Fibroblast of lung (primary cell): ENCODE results near the gene BPGM. TPM values are rescaled to one million over a fixed set of nuclear protein-coding genes. Genes with fewer than 3 reads are reported as not detected.

ENCODE experiments used
- DNase-seq, 2 donors: peaks; one replicate each; pipeline versions ENCODE4 v3.0.0 to v3.0.0-alpha.2; 2010; ENCODE audit warnings: low read depth in 2 of 2
- H2AFZ ChIP-seq: 2 replicates; pipeline ENCODE4 v1.5.1; 2012; ENCODE audit warnings: low read length, control low read depth, inconsistent platforms
- H3K27ac ChIP-seq: 2 replicates; pipeline ENCODE4 v1.5.1; 2011; ENCODE audit warnings: low read length, control low read depth; ENCODE audit not compliant: insufficient read depth
- H3K27me3 ChIP-seq: 2 replicates; pipeline ENCODE4 v1.5.1; 2011; ENCODE audit warnings: mild to moderate bottlenecking, low read length; ENCODE audit not compliant: control insufficient read depth, insufficient read depth
- H3K36me3 ChIP-seq: 2 replicates; pipeline ENCODE4 v1.5.1; 2011; ENCODE audit warnings: low read length; ENCODE audit not compliant: control insufficient read depth, insufficient read depth
- H3K4me1 ChIP-seq: 2 replicates; pipeline ENCODE4 v1.5.1; 2011; ENCODE audit warnings: low read length; ENCODE audit not compliant: control insufficient read depth, insufficient read depth; ENCODE audit errors: extremely low read depth
- H3K4me2 ChIP-seq: 2 replicates; pipeline ENCODE4 v1.5.1; 2011; ENCODE audit warnings: low read length, control low read depth; ENCODE audit not compliant: insufficient read depth; ENCODE audit errors: extremely low read depth
- H3K4me3 ChIP-seq, 4 experiments: fragments of 200-600 bp in 1 of 4; sonication (generic) in 1 of 4; replicated peaks in 1 of 4; 2 replicates each; pipeline ENCODE4 v1.5.1; 2011 to 2016; ENCODE audit warnings: low read length in 4 of 4, low read depth in 3 of 4, mild to moderate bottlenecking in 3 of 4, control low read depth in 2 of 4, inconsistent platforms in 1 of 4, mixed read lengths in 1 of 4; ENCODE audit not compliant: insufficient read depth in 1 of 4; ENCODE audit errors: control extremely low read depth in 1 of 4
- H3K79me2 ChIP-seq: 2 replicates; pipeline ENCODE4 v1.5.1; 2012; ENCODE audit warnings: mild to moderate bottlenecking, low read length, inconsistent platforms; ENCODE audit not compliant: control insufficient read depth, insufficient read depth
- H3K9ac ChIP-seq: 2 replicates; pipeline ENCODE4 v1.5.1; 2011; ENCODE audit warnings: mild to moderate bottlenecking, low read length, control low read depth; ENCODE audit not compliant: insufficient read depth
- H3K9me3 ChIP-seq: 2 replicates; pipeline ENCODE4 v1.5.1; 2012; ENCODE audit warnings: low read depth, low read length; ENCODE audit not compliant: control insufficient read depth, insufficient read depth
- H4K20me1 ChIP-seq: 2 replicates; pipeline ENCODE4 v1.5.1; 2011; ENCODE audit warnings: low read length; ENCODE audit not compliant: control insufficient read depth, insufficient read depth; ENCODE audit errors: extremely low read depth
- CTCF ChIP-seq, 2 donors: IDR thresholded peaks in 1 of 2; conservative IDR thresholded peaks in 1 of 2; 1 replicate in 1 of 2; 2 replicates in 1 of 2; pipeline ENCODE4 v1.5.1; 2011 to 2012; ENCODE audit warnings: low read length in 2 of 2, control low read depth in 1 of 2, inconsistent platforms in 1 of 2, low read depth in 1 of 2, mild to moderate bottlenecking in 1 of 2
- EZH2 ChIP-seq: IDR thresholded peaks from 2 replicates; pipeline ENCODE4 v1.5.1; 2012; ENCODE audit warnings: low read length, control low read depth, mild to moderate bottlenecking; ENCODE audit errors: missing control alignments
- polyA plus RNA-seq, 2 donors: library from polyadenylated mRNA; depleted of rRNA in 1 of 2; stranded (reverse) in 1 of 2; unstranded in 1 of 2; fragments of >200 nt; gene quantifications; 2 replicates each; pipeline ENCODE4 v1.2.1, GENCODE V29; 2011 to 2012; ENCODE audit warnings: missing spikeins in 1 of 2
- total RNA-seq: library from RNA; depleted of rRNA; stranded (reverse); fragments of >200 nt; gene quantifications from 2 replicates; pipeline ENCODE4 v1.2.1, GENCODE V29; 2014

The BPGM gene
- total and polyA plus RNA-seq, 2 donors (not counting 1 experiment from before 2014, with no cell fraction given) = 25.8 to 29.7 TPM

- Histone ChIP-seq H3K27me3 (no peaks in the 10 kb centered on the region), H3K9me3 (no peaks in the 10 kb centered on the region), H3K4me2 (peak overlapping the region; percentile 78), H3K27ac (no peak overlapping the region), H3K4me1 (peaks cover 3% of the 10 kb centered on the region), H3K79me2 (no peaks in the 10 kb centered on the region), H3K4me3 (peak overlapping the region; percentile 2 to 29 (median 11)), H3K36me3 (no peaks in the 10 kb centered on the region), H4K20me1 (no peaks in the 10 kb centered on the region), H3K9ac (no peak overlapping the region), H2AFZ (peak overlapping the region; percentile 79)
- TF ChIP-seq EZH2 = no peak
- TF ChIP-seq CTCF (conservative IDR thresholded peaks at IDR 0.05 in 1 of 2, IDR thresholded peaks at IDR 0.05 in 1 of 2; ENCODE audit: low read depth in 1 of 2, low read length in 2 of 2) = no peak
- peak; percentile 39 to 40 for DNase-seq
Measured at GRCh38 chr7:134602881-134603451, 43.7 kb upstream of the BPGM start.

- DNase-seq = peak; percentile 34 to 74
- Histone ChIP-seq H2AFZ (peak overlapping the region; percentile 1), H3K79me2 (no peaks in the 10 kb centered on the region), H3K27me3 (no peaks in the 10 kb centered on the region), H3K36me3 (no peaks in the 10 kb centered on the region), H3K9ac (no peak overlapping the region), H3K4me2 (peak overlapping the region; percentile 72), H3K4me3 (peak overlapping the region in 1 of 4 experiments; percentile 10), H3K27ac (no peak overlapping the region), H3K9me3 (no peaks in the 10 kb centered on the region), H4K20me1 (no peaks in the 10 kb centered on the region), H3K4me1 (peaks cover 3% of the 10 kb centered on the region)
- TF ChIP-seq EZH2 = no peak
- peak; percentile 87 to 89 for TF ChIP-seq CTCF (conservative IDR thresholded peaks at IDR 0.05 in 1 of 2, IDR thresholded peaks at IDR 0.05 in 1 of 2; ENCODE audit: low read depth in 1 of 2, low read length in 2 of 2)
Measured at GRCh38 chr7:134605978-134606923, 40.4 kb upstream of the BPGM start.

GRCh38 chr7:134611611-134612151 is 35.0 kb upstream of the BPGM start:
- TF ChIP-seq EZH2 (no peak), CTCF (conservative IDR thresholded peaks at IDR 0.05 in 1 of 2, IDR thresholded peaks at IDR 0.05 in 1 of 2; ENCODE audit: low read depth in 1 of 2, low read length in 2 of 2) (no peak)
- no peak overlapping the region for H2AFZ ChIP-seq
- H3K79me2 ChIP-seq = no peaks in the 10 kb centered on the region
- H3K36me3 ChIP-seq = no peaks in the 10 kb centered on the region
- no peak for DNase-seq
- H3K4me2 ChIP-seq = no peak overlapping the region
- H4K20me1 ChIP-seq = no peaks in the 10 kb centered on the region
- no peak overlapping the region for H3K9ac ChIP-seq
- no peaks in the 10 kb centered on the region for H3K27me3 ChIP-seq
- no peak overlapping the region for H3K4me3 ChIP-seq
- no peak overlapping the region for H3K27ac ChIP-seq
- H3K4me1 ChIP-seq = peaks cover 8% of the 10 kb centered on the region
- no peaks in the 10 kb centered on the region for H3K9me3 ChIP-seq
